Bronchial epithelial cell (primary cell): ENCODE measurements around the gene PHOX2A. TPM values are rescaled to one million over a fixed set of nuclear protein-coding genes. Genes with fewer than 3 reads are reported as not detected.
A peak's percentile ranks its signal among the peaks of the same experiment; 100 is the strongest.
"Not testable (repeated sequence)": the region's sequence is repeated elsewhere in the genome, so short reads cannot be mapped to it uniquely, and the experiment has no call there.

Experiments used
- DNase-seq: peaks from one replicate; pipeline ENCODE4 v3.0.0-alpha.2; 2010; ENCODE audit warnings: low read depth
- FAIRE-seq: peaks from 2 replicates; lab custom pipeline; 2011; peaks lifted over from hg19 to GRCh38; lab: Jason Lieb, UNC
- H3K27me3 ChIP-seq: 2 replicates; pipeline ENCODE4 v1.5.1; 2011; ENCODE audit warnings: low read length; ENCODE audit not compliant: control insufficient read depth, insufficient read depth
- H3K36me3 ChIP-seq: 2 replicates; pipeline ENCODE4 v1.5.1; 2011; ENCODE audit warnings: low read length; ENCODE audit not compliant: control insufficient read depth, insufficient read depth
- H3K4me3 ChIP-seq: 2 replicates; pipeline ENCODE4 v1.5.1; 2011; ENCODE audit warnings: mild to moderate bottlenecking, low read depth, low read length, control low read depth
- CTCF ChIP-seq: IDR thresholded peaks from 2 replicates; pipeline ENCODE4 v1.5.1; 2011; ENCODE audit warnings: mild to moderate bottlenecking, moderate library complexity, low read length, control low read depth, inconsistent platforms; ENCODE audit not compliant: insufficient read depth, severe bottlenecking
- total RNA-seq: library from RNA; depleted of rRNA; stranded (reverse); fragments of >200 nt; gene quantifications from 2 replicates; pipeline ENCODE4 v1.2.1, GENCODE V29; 2014

Gene PHOX2A
- total RNA-seq: not detected in 2 replicates

DNA sequence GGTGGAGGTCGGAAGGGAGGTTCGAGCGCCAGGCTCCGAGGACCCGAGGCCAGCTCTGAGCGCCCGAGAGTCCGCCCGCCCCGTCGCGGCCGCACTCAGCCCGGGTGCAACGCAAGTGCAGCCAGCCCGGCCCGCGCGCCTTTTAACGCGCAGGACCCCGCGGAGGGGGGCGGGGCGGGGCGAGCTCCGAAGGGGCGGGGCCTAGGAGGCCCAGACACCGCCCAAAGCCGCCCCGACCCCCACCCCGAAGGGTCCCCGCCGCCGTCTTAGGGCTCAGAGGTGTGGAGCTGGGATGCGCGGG, at the start of gene PHOX2A:
PHOX2A (minus strand) TSS at position 117 of the 301 bp plus-strand sequence. CDS start 172 bp downstream, outside the sequence.
- Histone ChIP-seq H3K36me3 (no peaks in the 10 kb centered on the region), H3K27me3 (peaks cover 59% of the 10 kb centered on the region), H3K4me3 (no peak within 1 kb of the TSS)
- DNase-seq: no peak
- FAIRE-seq: no peak
- no peak for TF ChIP-seq CTCF

DNA sequence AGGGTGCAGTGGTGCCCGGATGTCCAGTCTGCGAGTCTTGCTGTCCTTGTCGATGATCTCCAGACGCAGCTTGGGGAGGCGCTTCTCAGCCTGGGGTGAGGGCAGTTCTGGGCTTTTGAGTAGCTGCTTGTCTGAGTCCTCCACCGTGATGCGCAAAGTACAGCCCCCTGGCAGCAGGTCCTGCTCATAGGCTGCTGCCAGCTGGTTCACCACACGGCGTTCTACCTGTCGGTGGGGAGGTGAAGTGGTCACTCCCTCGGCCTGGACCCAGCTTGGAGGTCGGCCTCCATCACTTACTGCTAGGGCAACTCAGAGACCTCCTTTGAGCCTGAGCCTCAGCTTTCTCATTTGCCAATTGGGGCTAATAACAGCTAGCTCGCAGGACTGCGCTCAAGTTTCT, 49.4 kb upstream of the PHOX2A start:
- no peak for DNase-seq
- H3K36me3 ChIP-seq: peaks cover 3% of the 10 kb centered on the region
- no peak overlapping the region for H3K4me3 ChIP-seq
- no peak for FAIRE-seq
- TF ChIP-seq CTCF: no peak
- no peaks in the 10 kb centered on the region for H3K27me3 ChIP-seq

DNA sequence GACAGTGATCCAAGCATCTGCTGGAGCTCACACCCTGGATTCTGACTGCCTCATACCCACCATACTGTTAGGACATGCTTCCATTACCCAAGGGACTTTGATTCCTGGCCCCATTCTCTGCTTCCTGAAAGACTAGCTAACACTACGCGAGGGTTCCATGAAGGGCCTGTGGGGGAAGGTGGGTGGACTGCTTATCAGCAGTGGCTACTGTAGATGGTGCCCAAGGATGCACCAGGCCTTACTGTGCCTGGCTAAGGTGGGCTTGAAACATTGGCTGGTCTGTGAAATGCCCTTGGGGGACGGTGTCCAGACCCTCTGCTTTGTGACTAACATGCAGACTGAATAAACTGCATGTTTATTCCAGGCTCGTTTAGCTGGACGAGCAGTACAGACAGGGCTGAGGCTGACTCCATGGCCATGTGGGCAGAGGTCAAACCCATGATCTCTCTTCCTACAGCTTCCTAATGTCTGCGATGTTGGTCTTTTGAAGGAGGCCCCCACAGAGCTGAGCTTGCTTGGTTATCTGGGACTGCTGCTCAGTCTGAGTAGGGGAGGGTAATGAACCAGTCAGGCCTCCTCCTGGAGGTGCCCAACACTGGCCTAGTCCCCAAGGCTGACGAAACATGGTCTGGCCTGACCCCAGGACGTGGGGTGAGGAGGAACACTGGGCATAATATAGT, 48.3 kb upstream of the PHOX2A start:
- Histone ChIP-seq H3K36me3 (peaks cover 3% of the 10 kb centered on the region), H3K4me3 (no peak overlapping the region), H3K27me3 (no peaks in the 10 kb centered on the region)
- FAIRE-seq: no peak
- no peak for TF ChIP-seq CTCF
- DNase-seq: no peak

DNA sequence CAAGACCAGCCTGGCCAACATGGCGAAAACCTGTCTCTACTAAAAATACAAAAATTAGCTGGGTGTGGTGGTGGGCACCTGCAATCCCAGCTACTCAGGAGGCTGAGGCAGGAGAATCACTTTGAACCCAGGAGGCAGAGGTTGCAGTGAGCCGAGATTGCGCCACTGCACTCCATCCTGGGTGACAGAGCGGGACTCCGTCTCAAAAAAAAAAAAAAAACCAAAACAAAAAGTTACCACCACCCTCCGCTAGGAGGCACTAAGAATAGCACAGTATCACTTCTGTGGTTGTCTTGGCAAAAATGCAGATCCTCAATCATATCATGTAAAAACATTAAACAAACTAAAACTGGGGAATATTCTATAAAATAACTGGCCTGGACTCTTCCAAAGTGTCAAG, 46.8 kb upstream of the PHOX2A start:
- H3K36me3 ChIP-seq, H3K4me3 ChIP-seq, FAIRE-seq, H3K27me3 ChIP-seq: not testable (repeated sequence)
- DNase-seq: peak; percentile 4
- TF ChIP-seq CTCF: peak; percentile 20

- no peak overlapping the region for H3K4me3 ChIP-seq
- no peak for FAIRE-seq
- TF ChIP-seq CTCF: no peak
These were observed 43.3 kb upstream of the PHOX2A start for GRCh38 chr11:72287293-72287692.

DNA sequence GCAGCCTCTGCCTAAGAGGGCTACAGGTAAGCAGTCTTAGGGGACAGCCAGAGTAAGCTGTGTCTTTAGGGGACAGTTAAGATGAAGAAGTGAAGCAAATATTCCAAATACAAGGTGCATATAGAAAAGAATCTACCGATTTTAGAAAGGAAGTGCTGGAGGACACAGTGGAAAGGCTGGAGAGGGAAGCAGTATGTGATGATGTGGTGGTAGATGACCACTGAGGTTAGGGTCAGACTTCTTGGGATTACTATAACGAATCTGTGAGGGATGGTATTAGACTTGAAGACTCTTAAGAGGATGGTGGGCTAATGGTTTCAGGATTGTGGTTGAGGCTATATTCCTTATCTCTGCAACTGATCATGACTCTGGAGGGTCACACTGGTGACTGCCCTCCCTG, 40.0 kb upstream of the PHOX2A start:
- TF ChIP-seq CTCF: no peak
- Histone ChIP-seq H3K36me3 (no peaks in the 10 kb centered on the region), H3K27me3 (no peaks in the 10 kb centered on the region), H3K4me3 (no peak overlapping the region)
- DNase-seq (no peak), FAIRE-seq (peak; percentile 18)

More at GRCh38 chr11:72287293-72287692, 43.3 kb upstream of the PHOX2A start:
- no peak for DNase-seq
- Histone ChIP-seq H3K27me3 (no peaks in the 10 kb centered on the region), H3K36me3 (no peaks in the 10 kb centered on the region)
